Measurements from ENCODE around the gene CACNA1B.

CACNA1B gene

DNA sequence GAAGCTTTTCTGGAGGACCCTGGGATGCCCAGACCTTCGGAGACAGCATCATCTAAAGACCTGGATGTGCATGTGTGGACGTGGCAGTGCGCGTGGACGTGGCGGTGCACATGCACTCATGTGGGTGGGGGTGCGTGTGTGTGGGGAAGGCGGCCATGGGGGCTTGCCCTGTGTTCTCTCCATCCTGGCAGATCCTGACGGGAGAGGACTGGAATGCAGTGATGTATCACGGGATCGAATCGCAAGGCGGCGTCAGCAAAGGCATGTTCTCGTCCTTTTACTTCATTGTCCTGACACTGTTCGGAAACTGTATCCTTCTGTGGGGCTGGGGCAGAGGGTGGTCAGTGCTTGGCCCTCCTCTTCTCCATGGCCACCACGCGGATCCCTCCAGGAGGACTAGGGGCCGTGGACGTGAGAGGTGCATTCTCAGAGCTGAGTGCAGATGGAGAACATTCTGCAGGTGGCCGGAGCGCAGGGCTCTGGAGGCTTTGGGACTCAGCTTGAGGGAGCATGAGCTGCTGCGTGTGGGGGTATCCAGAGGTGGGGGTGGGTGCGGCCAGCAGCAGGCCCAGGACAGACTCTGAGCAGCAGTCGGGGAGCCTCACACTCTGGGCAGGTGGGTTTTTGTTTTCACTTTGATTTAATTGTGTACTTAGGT is 129.1 kb downstream of the CACNA1B start:
- TF ChIP-seq, protein P1, sequence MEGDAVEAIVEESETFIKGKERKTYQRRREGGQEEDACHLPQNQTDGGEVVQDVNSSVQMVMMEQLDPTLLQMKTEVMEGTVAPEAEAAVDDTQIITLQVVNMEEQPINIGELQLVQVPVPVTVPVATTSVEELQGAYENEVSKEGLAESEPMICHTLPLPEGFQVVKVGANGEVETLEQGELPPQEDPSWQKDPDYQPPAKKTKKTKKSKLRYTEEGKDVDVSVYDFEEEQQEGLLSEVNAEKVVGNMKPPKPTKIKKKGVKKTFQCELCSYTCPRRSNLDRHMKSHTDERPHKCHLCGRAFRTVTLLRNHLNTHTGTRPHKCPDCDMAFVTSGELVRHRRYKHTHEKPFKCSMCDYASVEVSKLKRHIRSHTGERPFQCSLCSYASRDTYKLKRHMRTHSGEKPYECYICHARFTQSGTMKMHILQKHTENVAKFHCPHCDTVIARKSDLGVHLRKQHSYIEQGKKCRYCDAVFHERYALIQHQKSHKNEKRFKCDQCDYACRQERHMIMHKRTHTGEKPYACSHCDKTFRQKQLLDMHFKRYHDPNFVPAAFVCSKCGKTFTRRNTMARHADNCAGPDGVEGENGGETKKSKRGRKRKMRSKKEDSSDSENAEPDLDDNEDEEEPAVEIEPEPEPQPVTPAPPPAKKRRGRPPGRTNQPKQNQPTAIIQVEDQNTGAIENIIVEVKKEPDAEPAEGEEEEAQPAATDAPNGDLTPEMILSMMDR (conservative IDR thresholded peaks at IDR 0.05; ENCODE audit: low read length): no peak
- no peak overlapping the region for H3K4me3 ChIP-seq (ENCODE audit: low read length)
- no peak for DNase-seq (ENCODE audit: low read depth)

GRCh38 chr9:138007566-138007917 is 130.0 kb downstream of the CACNA1B start:
- DNase-seq (ENCODE audit: low read depth): no peak
- TF ChIP-seq, protein P1 (conservative IDR thresholded peaks at IDR 0.05; ENCODE audit: low read length): no peak
- H3K4me3 ChIP-seq (ENCODE audit: low read length): no peak overlapping the region

- TF ChIP-seq, protein P1 (conservative IDR thresholded peaks at IDR 0.05; ENCODE audit: low read length): no peak
- no peak for DNase-seq (ENCODE audit: low read depth)
- no peak overlapping the region for H3K4me3 ChIP-seq (ENCODE audit: low read length)
These were observed 130.6 kb downstream of the CACNA1B start for GRCh38 chr9:138007918-138008841.

- no peak overlapping the region for H3K4me3 ChIP-seq (ENCODE audit: low read length)
- DNase-seq (ENCODE audit: low read depth): no peak
- TF ChIP-seq, protein P1 (conservative IDR thresholded peaks at IDR 0.05; ENCODE audit: low read length): no peak
These were observed 131.6 kb downstream of the CACNA1B start for GRCh38 chr9:138009016-138009802.

DNA sequence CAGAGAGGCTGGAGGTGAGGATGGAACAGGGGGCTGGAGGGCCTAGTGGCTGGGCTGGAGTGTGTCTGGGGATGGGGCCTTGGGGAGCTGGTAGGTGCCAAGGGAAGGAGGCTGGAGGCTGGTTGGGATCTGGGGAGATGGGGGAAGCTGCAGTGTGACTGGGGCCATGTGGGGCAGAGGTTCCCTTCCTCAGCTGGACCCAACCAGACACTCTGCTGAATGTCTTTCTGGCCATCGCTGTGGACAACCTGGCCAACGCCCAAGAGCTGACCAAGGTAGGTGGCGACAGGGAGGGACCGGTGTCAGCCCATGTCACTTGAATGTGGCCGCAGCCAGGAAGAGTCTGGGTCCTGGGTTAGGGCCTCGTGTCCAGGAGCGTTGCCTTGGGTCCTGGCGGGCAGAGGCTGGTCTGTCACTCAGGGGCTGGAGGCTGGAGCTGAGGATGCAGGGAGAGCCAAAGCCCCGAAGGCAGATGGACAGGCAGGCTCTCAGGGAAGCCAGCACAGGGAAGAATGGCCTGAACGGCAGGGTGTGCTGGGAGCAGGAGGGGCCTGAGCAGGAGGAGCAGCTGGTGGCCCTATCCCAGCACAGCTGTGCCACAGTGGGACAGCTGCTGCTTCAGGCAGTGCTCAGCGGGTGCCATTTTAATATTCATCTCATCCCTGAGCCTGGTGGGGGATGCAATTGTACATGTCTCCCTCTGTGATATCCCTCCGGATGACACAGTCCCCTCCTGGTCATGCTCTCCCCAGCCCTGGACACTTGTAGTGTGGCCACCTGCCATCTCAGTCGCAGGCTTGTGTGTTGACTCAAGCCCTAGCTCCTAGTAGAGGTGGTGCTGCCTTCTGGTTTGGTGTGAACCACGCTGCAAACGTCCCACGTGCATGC is 132.5 kb downstream of the CACNA1B start:
- DNase-seq (ENCODE audit: low read depth): no peak
- H3K4me3 ChIP-seq (ENCODE audit: low read length): no peak overlapping the region
- TF ChIP-seq, protein P1 (conservative IDR thresholded peaks at IDR 0.05; ENCODE audit: low read length): no peak

DNA sequence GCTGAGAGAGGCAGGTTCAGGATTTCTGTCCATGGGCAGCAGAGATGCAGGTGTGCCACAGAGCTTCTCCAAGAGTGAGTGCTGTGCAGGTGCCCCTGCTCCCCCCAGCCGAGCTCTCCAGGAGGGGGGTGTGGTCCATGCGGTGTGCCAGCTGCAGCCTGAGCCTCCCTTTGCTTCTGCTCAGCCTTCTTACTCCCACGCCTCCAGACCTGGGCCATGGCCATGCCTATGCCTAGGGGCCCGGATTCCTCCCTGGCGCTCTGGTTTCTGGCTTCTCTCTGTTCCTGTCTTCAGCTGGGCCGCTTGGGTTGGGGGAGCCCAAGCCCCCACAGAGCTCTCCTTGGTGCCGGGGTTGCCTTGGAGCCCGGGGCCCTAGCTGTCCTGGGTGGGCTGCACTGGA is 133.3 kb downstream of the CACNA1B start:
- TF ChIP-seq, protein P1 (conservative IDR thresholded peaks at IDR 0.05; ENCODE audit: low read length): no peak
- no peak overlapping the region for H3K4me3 ChIP-seq (ENCODE audit: low read length)
- DNase-seq (ENCODE audit: low read depth): no peak

Data from AG10803 (cell line).